ENCODE data around the gene GAL3ST1.
"Not testable (repeated sequence)": the region's sequence is repeated elsewhere in the genome, so short reads cannot be mapped to it uniquely, and the experiment has no call there.

GAL3ST1 gene

DNA sequence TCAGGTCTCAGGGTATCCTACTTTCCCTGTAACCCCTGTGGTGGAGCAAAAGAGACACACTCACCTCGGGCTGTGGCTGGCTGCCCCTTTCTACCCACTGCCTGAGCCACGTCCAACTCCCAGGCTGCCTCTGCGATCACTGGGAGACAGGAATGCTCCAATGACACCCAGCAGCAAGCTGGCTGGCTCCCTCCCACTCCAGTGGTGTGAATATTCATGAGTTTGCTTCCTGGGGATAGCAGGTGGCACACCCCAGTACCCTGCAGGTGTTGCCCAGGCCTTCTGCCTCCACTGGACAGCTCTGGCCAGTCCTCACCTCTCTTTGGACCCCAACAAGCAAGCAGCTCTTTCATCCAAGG is 9.7 kb downstream of the GAL3ST1 start:
- DNase-seq (ENCODE audit: low read depth, low spot score): no peak

DNA sequence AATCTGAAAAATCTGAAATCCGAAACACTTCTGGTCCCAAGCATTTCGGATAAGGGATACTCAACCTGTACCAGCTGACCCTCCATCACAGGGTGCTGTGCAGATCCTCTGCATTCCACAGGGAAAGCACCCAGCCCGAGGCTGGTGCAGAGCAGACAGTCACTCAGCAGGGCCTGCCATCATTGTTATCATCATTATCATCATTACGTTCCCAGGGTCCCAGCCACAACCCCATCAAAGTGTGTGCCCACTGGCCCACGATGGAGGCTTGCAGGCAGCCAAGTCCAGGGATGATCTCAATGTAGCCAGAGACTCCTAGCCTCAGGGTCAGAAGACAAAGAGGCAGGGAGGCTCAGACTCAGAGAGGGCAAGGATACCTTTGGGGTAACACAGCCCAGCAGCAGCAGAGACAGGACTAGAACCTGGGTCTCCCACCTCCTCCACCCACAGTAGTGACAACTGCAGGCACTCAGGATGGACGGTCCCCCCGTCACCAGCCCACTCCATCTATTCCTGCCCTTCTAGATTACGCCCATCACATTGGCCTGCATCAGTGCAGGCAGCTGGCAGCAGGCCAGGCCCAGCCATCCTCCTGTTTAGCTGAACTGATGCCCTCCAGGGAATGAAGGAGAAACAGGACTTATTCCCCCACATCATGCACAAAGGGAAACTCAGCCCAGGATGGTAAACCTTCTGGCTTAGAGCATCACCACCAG is 10.3 kb downstream of the GAL3ST1 start:
- no peak for DNase-seq (ENCODE audit: low read depth, low spot score)

DNA sequence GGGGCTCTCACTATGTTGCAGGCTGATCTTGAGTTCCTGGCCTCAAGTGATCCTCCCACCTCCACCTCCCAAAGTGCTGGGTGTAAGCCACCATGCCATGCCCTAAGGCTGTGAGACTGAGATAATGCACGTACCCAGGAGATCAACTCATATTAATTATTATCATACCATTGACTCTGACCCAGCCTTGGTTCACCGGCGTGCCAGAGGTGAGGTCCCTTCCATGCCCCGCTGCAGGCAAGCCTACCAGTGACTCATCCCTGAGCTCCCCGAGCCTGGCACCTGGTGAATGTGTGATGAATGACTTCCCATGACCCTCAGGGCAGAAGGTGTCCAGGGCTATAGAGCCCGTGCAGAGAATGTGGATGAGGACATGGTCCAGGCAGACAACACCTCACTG is 12.1 kb downstream of the GAL3ST1 start:
- peak; percentile 16 for DNase-seq (ENCODE audit: low read depth, low spot score)

DNA sequence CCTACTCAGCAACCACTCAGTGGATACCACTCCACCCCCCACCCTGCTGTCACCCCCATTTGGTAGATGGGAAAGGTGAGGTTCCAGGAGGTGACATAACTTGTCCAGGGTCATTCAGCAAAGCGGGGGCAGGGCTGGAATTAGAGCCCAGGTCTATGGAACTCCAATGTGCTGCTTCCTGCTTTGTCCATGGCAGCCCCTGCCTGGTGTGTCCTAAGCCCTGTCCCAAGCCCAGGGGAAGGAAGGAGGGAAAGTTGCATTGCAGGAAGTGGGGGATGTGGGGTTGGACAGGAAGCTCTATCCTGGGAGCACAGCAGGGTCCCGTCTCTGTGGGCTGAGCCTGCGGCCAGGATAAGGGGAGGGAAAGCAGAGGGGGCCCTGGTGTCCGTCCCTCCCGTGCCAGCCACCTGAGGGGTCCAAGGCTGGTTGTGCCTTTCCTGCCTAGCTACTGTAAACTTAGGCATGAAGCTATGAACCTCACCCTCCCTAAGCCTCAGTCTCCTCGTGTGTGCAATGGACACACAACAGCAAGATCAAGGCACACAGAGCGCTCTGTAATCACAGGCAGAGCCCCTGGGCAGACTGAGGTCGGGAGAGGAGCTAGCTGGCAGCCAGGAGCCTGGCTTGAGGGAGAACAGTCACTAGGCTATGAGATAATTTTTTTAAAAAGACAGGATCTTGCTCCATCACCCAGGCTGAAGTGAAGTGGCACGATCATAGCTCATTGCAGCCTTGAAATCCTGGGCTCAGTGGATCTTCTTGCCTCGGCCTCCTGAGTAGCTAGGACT is 12.9 kb downstream of the GAL3ST1 start:
- peak; percentile 56 for DNase-seq (ENCODE audit: low read depth, low spot score)

DNA sequence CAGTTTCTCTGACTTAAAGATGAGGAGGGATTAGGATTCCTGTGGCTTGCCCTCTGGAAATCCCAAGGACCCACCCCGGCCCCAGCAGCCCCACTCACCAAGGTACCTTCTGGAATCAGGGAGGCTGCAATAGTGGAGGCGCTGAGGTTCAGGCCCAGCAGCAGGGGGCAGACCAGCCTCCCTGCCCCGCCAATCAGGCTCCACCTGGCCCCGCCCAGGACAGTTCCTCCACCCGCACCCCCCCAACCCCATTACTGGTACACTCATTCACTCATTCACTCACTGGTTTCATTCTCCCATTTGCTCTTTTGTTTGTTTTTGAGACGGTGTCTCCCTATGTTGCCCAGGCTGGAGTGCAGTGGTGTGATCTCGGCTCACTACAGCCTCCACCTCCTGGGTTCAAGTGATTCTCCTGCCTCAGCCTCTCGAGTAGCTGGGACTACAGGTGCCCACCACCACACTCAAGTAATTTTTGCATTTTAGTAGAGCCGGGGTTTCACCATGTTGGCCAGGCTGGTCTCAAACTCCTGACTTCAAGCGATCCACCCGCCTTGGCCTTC is 13.7 kb downstream of the GAL3ST1 start:
- not testable (repeated sequence) for DNase-seq (ENCODE audit: low read depth, low spot score)

DNA sequence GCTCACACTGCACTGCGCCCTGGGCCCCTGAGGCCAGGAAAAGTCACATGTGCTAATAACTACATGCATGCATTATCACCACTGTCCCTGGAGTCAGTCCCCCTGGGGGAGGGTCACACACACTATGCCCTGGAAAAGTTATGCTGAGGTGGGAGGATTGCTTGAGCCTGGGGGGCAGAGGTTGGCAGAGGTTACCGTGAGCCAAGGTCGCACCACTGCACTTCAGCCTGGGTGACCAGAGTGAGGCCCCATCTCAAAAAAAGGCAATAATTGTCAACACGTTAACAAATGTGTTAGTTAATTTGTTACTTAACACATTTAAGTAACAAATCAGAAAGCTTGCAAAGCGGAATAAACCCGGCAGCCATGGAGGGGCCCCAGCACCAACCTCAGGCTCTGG is 14.6 kb downstream of the GAL3ST1 start:
- DNase-seq (ENCODE audit: low read depth, low spot score): no peak

DNA sequence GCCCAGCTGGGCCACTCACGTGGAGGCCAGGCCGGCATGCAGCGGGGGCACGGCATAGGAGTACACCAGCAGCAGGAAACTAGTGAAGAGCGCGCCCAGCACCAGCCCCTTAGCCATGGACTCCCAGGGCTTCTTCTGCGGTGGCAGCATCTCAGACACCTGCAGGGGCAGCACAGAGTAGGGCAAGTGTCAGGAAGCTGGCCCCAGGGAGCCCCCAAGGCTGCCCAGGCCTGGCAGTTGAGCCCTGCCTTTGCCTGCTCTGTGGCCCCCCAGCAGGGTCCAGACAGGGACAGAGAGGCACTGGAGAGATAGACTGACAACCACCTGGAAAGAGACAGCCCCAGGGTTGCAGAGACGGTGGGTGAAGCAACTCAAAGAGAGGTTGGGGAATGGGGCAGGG is 17.2 kb downstream of the GAL3ST1 start:
- DNase-seq (ENCODE audit: low read depth, low spot score): no peak

DNA sequence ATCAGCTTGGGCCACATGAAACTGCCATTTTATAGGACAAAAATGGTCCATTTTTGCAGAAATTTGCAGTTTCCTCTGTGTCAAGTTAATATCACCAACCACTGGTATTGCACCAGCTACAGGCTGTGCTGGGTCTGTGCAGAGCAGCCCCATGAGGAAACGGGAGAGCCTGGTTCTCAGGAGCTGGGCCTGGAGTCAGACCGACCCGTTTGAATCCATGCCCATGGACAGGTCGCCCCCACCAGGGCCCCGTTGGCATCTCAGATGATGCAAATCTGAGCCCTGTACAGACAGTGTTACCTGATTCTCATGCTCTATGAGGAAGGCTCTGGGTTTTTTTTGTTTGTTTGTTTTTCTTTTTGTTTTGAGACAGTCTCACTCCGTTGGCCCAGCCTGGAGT is 18.1 kb downstream of the GAL3ST1 start:
- no peak for DNase-seq (ENCODE audit: low read depth, low spot score)

DNA sequence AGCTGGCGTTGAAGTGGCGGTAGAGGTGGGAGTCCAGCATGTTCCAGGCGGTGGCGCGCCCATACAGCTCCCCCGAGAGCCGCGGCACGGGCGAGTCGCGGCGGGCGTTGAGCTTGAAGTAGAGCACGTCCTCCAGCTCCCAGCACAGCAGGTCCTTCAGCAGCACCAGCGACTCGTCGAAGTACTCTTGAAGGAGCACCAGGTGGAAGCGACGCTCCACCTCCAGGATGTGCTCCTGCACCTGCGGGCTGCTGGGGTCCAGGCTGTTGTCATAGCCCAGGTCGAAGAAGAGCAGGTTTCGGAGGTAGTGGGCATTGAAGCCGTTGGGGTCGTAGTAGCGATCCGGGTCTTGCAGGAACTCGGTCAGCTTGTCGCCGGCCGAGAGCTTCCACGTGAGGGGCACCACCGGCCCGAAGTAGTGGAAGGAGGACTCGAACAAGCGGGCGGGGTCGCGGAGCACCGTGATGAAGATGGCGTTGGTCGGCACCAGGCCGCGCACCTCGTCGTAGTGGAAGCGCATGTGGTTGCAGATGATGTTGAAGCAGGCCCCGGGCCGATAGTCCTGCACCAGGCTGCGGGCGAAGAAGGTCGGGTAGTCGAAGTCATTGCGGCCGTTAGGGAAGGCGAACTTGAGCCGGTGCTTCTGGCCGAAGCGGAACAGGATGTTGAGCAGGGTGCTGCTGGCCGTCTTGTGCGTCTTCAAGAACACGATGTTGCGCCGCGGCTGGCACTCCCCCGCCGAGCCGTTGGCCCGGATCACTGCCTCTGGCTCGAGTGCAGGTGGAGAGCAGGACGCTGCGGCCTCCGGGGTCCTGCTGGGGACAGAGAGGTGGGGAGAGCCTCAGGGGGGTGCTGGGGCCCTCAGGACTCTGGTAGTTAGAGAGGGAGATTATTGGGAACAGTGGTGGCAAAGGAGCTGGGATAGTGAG is 18.9 kb downstream of the GAL3ST1 start:
- no peak for DNase-seq (ENCODE audit: low read depth, low spot score)

DNA sequence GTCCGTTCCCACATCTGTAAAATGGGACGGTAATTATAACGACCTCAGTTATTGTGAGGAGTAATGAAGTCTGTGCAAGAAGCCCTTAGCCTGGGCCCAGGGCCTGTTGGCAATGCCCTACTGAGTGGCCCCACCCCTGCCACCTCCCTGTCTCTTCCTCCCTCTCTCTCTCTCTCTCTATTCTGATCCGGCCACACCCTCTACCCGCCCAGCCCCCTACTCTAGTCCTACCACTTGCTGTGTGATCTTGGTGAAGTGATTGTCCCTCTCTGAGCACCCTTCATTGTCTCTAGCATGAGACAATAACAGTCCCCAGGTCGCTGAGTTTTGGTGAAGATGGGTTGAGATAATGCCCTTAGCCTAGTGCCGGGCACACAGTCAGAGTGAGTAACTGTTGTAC is 20.5 kb downstream of the GAL3ST1 start:
- DNase-seq (ENCODE audit: low read depth, low spot score): no peak

DNA sequence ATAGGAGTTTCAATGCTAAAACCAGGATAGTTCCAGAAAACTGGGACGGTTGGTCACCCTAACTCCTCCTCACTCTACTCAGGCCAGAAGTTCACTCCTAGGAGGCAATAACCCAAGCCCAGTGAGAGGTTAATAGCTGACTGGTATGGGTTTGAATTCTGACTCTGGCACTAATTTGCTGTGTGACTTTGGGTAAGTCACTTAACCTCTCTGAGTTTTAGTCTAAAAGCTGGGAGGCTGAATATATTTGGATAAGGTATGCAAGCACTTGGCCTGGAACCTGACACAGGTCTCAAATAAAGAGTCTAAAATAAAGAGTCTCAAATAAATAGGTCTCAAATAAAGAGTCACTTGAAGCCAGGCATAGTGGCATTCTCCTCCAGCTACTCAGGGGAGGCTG is 21.7 kb downstream of the GAL3ST1 start:
- no peak for DNase-seq (ENCODE audit: low read depth, low spot score)

DNA sequence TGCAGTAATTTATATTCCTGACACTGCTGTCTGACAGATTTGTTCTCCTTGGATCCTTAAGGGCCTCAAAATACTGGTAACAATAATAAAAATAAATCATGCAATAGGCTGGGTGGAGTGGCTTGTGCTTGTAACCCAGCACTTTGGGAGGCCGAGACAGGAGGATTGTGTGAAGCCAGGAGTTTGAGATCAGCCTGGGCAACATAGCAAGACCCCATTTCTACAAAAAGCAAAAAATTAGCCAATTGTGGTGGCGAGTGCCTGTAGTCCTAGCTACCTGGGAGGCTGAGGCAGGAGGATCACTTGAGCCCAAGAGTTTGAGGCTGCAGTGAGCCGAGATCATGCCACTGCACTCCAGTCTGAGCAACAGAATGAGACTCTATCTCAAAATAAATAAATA is 22.7 kb downstream of the GAL3ST1 start:
- not testable (repeated sequence) for DNase-seq (ENCODE audit: low read depth, low spot score)

DNA sequence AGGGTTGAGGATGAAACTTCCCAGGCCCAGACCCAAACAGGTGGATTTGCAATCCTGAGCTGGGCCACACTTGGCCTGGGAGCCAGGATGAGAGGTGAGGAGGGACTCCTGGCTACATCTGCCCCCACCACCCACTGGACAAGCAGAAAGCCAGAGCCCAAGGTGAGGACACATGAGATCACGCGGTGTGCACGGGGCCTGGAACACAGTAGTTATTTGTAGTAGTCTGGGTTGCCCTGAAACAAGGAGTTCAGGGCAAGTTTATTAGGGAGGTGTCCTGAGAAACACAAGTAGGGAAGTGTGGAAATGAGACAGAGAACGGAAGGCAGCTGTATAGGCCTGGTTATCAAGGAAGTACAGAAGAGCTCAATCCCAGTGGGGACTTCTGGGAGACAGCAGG is 27.3 kb downstream of the GAL3ST1 start:
- DNase-seq (ENCODE audit: low read depth, low spot score): no peak

DNA sequence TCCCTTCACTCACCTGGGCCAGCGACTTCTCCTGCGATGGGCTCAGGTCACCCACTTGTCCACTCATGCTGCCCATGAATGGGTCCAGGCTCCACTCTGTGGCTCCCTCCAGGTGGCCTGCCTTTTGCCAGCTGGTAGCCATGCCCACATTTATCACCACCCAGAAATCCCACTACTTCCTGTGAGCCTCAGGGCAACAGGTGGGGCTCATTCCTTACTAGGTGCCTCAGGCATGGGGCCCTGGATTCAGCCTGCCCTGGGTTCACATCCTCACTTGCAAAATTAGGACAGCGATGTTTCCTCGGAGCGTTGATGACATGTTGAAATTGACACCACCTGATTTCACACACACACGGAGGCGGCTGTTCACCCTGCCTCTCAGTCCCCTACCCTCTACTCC is 27.8 kb downstream of the GAL3ST1 start, which contains the start of gene SEC14L6:
SEC14L6 (minus strand) TSS at position 126 of the 400 bp plus-strand sequence; CDS start at position 67, 59 bp downstream.
- DNase-seq (ENCODE audit: low read depth, low spot score): no peak

DNA sequence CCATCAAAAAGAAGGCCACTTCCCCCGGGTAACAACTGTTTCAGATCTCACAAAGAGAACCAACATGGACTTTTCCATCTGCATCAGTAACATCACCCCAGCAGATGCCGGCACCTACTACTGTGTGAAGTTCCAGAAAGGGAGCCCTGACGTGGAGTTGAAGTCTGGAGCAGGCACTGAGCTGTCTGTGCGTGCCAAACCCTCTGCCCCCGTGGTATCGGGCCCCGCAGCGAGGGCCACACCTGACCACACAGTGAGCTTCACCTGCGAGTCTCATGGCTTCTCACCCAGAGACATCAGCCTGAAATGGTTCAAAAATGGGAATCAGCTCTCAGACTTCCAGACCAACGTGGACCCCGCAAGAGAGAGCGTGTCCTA is 31.7 kb downstream of the GAL3ST1 start:
- no peak for DNase-seq (ENCODE audit: low read depth, low spot score)

DNA sequence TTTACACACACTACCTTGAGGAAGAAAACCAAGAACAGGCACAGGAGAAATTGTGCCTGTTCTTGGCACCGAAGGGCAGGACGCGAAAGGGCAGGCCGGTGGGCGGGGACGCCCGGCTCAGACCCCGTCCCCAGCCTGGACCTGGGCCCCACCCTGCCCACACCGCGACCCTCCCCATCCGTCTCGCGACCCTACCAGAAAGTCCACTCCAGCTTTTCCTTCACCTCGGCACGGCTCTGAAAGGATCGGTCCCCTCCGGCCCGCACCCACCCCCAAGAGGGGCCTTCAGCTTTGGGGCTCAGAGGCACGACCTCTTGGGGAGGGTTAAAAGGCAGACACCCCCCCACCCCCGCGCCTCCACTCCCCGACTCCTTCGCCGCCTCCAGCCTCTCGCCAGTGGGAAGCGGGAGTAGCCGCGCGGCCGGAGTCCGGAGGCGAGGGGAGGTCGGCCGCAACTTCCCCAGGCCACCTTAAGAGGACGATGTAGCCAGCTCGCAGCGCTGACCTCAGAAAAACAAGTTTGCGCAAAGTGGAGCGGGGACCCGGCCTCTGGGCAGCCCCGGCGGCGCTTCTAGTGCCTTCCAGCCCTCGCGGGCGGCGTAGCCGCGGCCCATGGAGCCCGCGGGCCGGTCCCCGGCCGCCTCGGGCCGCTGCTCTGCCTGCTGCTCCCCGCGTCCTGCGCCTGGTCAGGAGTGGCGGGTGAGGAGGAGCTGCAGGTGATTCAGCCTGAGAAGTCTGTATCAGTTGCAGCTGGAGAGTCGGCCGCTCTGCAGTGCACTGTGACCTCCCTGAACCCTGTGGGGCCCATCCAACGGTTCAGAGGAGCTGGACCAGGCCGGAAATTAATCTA is 32.3 kb downstream of the GAL3ST1 start:
- peak; percentile 48 for DNase-seq (ENCODE audit: low read depth, low spot score)

DNA sequence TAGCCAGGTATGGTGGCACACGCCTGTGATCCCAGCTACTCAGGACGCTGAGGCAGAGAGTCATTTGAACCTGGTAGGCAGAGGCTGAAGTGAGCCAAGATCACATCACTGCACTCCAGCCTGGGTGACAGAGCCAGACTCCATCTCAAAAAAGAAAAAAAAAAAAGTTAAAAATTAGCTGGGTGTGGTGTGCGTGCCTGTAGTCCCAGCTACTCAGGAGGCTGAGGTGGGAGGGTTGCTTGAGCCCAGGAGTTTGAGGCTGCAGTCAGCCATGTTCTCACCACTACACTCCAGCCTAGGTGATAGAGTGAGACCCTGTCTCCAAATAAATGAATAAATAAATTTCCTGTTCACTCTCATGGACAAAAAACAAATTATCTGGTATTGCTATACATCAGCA is 33.0 kb downstream of the GAL3ST1 start:
- not testable (repeated sequence) for DNase-seq (ENCODE audit: low read depth, low spot score)

DNA sequence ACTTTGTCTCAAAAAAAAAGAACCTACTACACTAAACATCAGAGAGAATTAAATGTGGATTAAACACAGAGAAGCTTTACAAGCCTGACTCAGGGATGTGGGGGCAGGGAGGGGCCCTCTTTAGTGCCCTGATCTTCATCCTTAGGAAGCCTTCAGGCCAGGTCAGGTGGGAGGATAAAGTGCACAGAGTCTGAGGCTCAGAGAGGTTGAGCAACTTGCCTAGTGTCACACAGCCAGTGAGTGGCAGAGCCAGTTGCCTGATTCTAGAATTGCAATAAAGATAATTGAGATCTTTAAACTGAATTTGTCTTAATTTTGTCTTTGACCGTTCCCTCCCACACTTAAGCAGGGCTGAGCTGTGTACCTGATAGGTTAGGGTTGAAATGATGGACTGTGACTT is 35.1 kb downstream of the GAL3ST1 start:
- no peak for DNase-seq (ENCODE audit: low read depth, low spot score)

DNA sequence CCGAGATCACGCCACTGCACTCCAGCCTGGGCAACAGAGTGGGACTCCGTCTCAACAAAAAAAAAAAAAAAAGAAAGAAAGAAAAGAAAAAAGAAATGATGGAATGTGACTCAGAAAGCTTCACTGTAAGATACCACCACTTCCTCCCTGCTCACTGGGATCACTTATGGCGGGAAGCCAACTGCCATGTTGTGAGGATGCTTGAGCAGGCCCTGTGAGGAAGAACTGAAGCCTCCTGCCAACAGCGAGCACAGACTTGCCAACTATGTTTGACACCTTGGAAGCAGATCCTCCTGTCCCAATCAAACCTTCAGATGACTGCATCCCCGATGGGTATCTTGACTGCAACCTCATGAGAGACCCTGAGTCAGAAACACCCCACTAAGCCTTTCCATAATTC is 36.2 kb downstream of the GAL3ST1 start:
- no peak for DNase-seq (ENCODE audit: low read depth, low spot score)

DNA sequence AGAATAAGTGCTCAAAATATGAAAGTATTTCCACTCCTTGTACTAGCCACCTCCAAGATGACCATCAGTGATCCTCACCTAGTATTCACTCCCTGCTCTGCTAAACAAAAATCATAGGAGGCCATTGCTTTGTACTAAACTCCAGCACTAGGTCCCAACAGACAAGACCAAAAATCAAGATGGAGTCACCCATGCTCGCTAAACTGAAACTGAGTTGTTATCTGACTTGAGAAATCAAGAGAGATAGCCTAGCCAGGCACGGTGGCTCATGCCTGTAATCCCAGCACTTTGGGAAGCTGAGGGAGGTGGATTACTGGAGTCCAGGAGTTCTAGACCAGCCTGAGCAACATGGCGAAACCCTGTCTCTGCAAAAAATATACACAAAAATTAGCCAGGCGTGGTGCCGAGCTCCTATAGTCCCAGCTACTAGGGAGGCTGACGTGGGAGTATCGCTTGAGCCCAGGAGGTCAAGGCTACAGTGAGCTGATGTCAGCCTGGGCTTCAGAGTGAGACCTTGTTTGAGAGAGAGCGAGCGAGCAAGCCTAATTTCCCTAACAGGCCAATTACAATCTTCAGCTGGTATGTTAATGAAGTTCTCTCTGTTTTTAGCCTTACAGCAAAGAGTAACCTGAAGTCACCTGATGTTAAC is 37.3 kb downstream of the GAL3ST1 start:
- DNase-seq (ENCODE audit: low read depth, low spot score): no peak
